ENCODE results near the gene VPS18. TPM values are rescaled to one million over a fixed set of nuclear protein-coding genes. Genes with fewer than 3 reads are reported as not detected.

Gene VPS18
- polyA plus RNA-seq, 1 donor: 9.3 TPM

- DNase-seq (ENCODE audit: low read depth): no peak
Observed at GRCh38 chr15:40934457-40934856, 40.2 kb downstream of the VPS18 start.

GRCh38 chr15:40936234-40936708 is 42.0 kb downstream of the VPS18 start:
- DNase-seq (ENCODE audit: low read depth): no peak

GRCh38 chr15:40936709-40937666 is 42.7 kb downstream of the VPS18 start:
- DNase-seq (ENCODE audit: low read depth): no peak

- no peak for DNase-seq (ENCODE audit: low read depth)
Observed at GRCh38 chr15:40937762-40938535, 43.7 kb downstream of the VPS18 start.

GRCh38 chr15:40938536-40938870 is 44.3 kb downstream of the VPS18 start:
- DNase-seq (ENCODE audit: low read depth): no peak

- DNase-seq (ENCODE audit: low read depth): no peak
Observed at GRCh38 chr15:40940296-40940801, 46.1 kb downstream of the VPS18 start.

- no peak for DNase-seq (ENCODE audit: low read depth)
Observed at GRCh38 chr15:40941068-40941527, 46.8 kb downstream of the VPS18 start.

- DNase-seq (ENCODE audit: low read depth): no peak
Observed at GRCh38 chr15:40941528-40942336, 47.5 kb downstream of the VPS18 start.

- no peak for DNase-seq (ENCODE audit: low read depth)
Observed at GRCh38 chr15:40942337-40942854, 48.1 kb downstream of the VPS18 start.

- no peak for DNase-seq (ENCODE audit: low read depth)
Observed at GRCh38 chr15:40942878-40943277, 48.6 kb downstream of the VPS18 start.

GRCh38 chr15:40943764-40944365 is 49.6 kb downstream of the VPS18 start:
- DNase-seq (ENCODE audit: low read depth): no peak

GRCh38 chr15:40944510-40945296 is 50.5 kb downstream of the VPS18 start:
- DNase-seq (ENCODE audit: low read depth): no peak

GRCh38 chr15:40948706-40949473 is 54.6 kb downstream of the VPS18 start:
- no peak for DNase-seq (ENCODE audit: low read depth)

GRCh38 chr15:40949756-40950207 is 55.5 kb downstream of the VPS18 start:
- no peak for DNase-seq (ENCODE audit: low read depth)

GRCh38 chr15:40951764-40952163 is 57.5 kb downstream of the VPS18 start:
- no peak for DNase-seq (ENCODE audit: low read depth)

- no peak for DNase-seq (ENCODE audit: low read depth)
Observed at GRCh38 chr15:40952301-40952900, 58.2 kb downstream of the VPS18 start.

- peak; percentile 77 for DNase-seq (ENCODE audit: low read depth)
Observed at GRCh38 chr15:40952901-40953712, 58.9 kb downstream of the VPS18 start, which contains the start of gene CHAC1. TSS of gene CHAC1 (plus strand) at chr15:40953471. CDS start at chr15:40953584, 113 bp downstream.
